ENCODE measurements around the gene TIPARP. TPM values are rescaled to one million over a fixed set of nuclear protein-coding genes. Genes with fewer than 3 reads are reported as not detected.
A peak's percentile ranks its signal among the peaks of the same experiment; 100 is the strongest.

The TIPARP gene
- total RNA-seq, 4 donors from 2014 or later, result 39.7 to 90.8 (median 52.2) TPM

DNA sequence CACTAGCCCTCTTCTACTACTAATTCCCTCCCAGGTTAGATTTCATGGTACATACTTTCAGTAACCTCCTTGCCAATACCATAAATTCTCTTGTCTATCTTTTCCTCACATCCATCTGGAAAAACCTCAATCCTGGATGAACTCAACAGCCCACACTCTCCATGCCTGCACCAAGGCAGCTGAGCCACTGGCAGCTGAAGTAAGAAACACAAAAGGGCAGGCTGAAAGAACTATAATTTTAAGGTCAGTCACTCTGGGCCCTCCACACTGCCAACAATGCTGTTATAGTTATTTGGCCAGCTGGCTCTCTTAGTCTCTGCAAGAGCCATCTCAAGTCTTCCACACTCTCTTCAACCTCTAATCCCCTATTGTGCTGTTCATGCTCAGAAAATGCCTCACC, 15.1 kb upstream of the TIPARP start:
- TF ChIP-seq, protein P1, sequence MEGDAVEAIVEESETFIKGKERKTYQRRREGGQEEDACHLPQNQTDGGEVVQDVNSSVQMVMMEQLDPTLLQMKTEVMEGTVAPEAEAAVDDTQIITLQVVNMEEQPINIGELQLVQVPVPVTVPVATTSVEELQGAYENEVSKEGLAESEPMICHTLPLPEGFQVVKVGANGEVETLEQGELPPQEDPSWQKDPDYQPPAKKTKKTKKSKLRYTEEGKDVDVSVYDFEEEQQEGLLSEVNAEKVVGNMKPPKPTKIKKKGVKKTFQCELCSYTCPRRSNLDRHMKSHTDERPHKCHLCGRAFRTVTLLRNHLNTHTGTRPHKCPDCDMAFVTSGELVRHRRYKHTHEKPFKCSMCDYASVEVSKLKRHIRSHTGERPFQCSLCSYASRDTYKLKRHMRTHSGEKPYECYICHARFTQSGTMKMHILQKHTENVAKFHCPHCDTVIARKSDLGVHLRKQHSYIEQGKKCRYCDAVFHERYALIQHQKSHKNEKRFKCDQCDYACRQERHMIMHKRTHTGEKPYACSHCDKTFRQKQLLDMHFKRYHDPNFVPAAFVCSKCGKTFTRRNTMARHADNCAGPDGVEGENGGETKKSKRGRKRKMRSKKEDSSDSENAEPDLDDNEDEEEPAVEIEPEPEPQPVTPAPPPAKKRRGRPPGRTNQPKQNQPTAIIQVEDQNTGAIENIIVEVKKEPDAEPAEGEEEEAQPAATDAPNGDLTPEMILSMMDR (IDR thresholded peaks at IDR 0.05), result no peak
- TF ChIP-seq POLR2A (IDR thresholded peaks at IDR 0.05), result no peak
- H3K27ac ChIP-seq, result no peak overlapping the region
- H3K36me3 ChIP-seq, result no peaks in the 10 kb centered on the region
- H3K9me3 ChIP-seq, result no peaks in the 10 kb centered on the region
- no peaks in the 10 kb centered on the region for H3K27me3 ChIP-seq
- peaks cover 0 to 4% (median 0%) of the 10 kb centered on the region in 4 donors for H3K4me1 ChIP-seq
- no peak for DNase-seq
- no peak overlapping the region for H3K4me3 ChIP-seq

DNA sequence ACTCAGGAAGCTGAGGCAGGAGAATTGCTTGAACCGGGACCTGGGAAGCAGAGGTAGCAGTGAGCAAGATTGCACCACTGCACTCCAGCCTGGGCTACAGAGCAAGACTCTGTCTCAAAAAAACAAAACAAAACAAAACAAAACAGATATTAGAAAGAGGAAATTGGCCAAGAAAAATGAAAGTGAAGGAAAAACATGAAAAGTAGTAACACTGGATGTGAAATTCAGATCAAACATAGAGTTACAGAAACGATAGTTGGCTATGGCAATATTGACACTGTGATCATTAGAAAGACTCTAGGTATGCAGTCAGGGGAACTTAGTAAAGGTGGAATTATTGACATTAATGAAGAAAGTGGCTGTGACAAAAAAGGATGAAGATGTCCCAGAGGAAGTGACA, 13.2 kb upstream of the TIPARP start:
- Histone ChIP-seq H3K4me3 (no peak overlapping the region), H3K27me3 (no peaks in the 10 kb centered on the region), H3K9me3 (no peaks in the 10 kb centered on the region), H3K27ac (no peak overlapping the region), H3K4me1 (peaks cover 0 to 11% (median 0%) of the 10 kb centered on the region in 4 donors), H3K36me3 (no peaks in the 10 kb centered on the region)
- no peak for TF ChIP-seq POLR2A (IDR thresholded peaks at IDR 0.05)
- TF ChIP-seq, protein P1 (IDR thresholded peaks at IDR 0.05), result no peak
- no peak for DNase-seq

DNA sequence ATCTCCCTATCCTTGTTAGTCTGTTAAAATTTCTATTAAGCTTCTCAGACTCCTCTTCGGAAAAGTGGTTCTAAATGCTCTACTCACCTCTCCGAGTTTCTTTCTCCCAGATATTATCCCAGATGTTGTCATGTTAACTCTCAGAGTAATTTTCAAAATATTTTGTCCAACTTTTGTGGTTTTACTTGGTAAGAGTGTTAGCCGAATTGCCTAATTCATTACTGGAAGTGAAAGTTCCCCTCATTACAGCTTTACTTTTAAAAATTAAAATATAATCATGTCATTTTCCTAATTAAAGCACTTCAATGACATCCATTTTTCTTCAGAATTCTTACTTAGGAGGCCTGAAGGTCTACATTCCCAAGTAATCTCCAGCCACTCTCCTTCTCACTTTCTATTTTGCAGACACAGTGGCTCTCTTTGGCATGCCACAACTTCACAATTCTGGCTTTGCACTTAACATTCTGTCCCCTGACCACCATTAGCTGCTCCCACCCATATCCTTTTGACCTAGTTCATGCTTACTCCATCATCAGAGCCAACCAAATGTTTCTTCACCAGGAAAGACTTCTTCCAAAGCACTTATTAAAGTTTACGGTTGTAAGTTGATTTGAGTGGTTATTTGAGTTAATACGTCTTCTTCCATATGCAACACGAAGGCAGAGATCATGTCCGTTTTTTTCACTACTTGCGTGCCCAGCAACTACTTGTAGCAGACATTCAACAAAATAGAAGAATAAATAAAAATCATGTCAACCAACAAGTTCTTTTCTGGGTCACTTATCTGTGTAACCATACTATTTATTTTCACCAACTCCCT, 10.2 kb upstream of the TIPARP start:
- TF ChIP-seq, protein P1 (IDR thresholded peaks at IDR 0.05), result no peak
- TF ChIP-seq POLR2A (IDR thresholded peaks at IDR 0.05), result no peak
- Histone ChIP-seq H3K4me3 (no peak overlapping the region), H3K27me3 (no peaks in the 10 kb centered on the region), H3K4me1 (peaks cover 0 to 11% (median 5%) of the 10 kb centered on the region in 4 donors), H3K27ac (peak overlapping the region in 3 of 4 donors; percentile 6 to 38 (median 20)), H3K9me3 (no peaks in the 10 kb centered on the region), H3K36me3 (no peaks in the 10 kb centered on the region)
- no peak for DNase-seq

DNA sequence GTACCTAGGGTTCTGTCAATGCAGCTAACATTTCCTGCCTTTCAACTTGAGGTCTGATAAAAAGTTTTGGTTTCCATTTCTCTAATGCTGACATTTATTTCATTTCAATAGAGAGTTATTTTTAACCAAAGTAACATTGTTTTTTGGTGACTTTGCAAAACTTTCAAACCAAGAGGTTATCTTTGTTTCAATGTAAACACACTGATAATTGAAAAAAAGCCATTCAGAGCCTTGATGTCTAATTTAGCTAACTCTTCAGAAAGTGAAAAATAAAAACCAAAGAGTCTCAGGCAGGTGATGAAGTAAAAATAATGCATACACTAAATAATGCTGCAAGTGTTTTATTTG, 9.6 kb upstream of the TIPARP start:
- Histone ChIP-seq H3K27ac (peak overlapping the region; percentile 6 to 38 (median 18)), H3K9me3 (no peaks in the 10 kb centered on the region), H3K4me3 (no peak overlapping the region), H3K27me3 (no peaks in the 10 kb centered on the region), H3K36me3 (no peaks in the 10 kb centered on the region), H3K4me1 (peaks cover 0 to 11% (median 5%) of the 10 kb centered on the region in 4 donors)
- TF ChIP-seq, protein P1 (IDR thresholded peaks at IDR 0.05), result no peak
- TF ChIP-seq POLR2A (IDR thresholded peaks at IDR 0.05), result no peak
- DNase-seq, result no peak

DNA sequence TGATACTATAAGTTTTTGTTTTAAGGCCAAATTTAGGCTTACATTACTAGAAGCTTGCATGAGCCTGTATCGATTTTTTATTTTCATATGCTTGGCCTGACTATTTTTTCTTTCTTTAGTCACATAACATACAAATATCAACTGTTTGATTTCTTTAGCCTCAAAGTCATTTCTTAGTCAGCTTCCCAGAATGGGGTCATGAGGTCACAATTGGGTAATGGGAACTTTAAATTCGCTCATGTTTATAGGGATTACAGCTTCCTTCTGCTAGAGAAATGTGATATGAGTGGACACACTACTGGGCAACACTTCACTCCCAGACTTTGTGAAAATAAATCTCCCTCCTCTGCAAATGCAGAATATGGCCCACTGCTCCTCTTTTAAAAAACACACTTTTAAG, 9.1 kb upstream of the TIPARP start:
- Histone ChIP-seq H3K27ac (peak overlapping the region in 3 of 4 donors; percentile 6 to 15 (median 7)), H3K36me3 (no peaks in the 10 kb centered on the region), H3K4me1 (peaks cover 0 to 11% (median 5%) of the 10 kb centered on the region in 4 donors), H3K4me3 (no peak overlapping the region), H3K27me3 (no peaks in the 10 kb centered on the region), H3K9me3 (no peaks in the 10 kb centered on the region)
- DNase-seq, result no peak
- TF ChIP-seq, protein P1 (IDR thresholded peaks at IDR 0.05), result no peak
- TF ChIP-seq POLR2A (IDR thresholded peaks at IDR 0.05), result no peak
